ENCODE measurements around the gene HOXA2. TPM values are rescaled to one million over a fixed set of nuclear protein-coding genes. Genes with fewer than 3 reads are reported as not detected.

Gene HOXA2
- total and polyA plus RNA-seq, 2 of the 8 experiments (the other 6 are each of a cell fraction or from before 2014, with no cell fraction given): not detected

DNA sequence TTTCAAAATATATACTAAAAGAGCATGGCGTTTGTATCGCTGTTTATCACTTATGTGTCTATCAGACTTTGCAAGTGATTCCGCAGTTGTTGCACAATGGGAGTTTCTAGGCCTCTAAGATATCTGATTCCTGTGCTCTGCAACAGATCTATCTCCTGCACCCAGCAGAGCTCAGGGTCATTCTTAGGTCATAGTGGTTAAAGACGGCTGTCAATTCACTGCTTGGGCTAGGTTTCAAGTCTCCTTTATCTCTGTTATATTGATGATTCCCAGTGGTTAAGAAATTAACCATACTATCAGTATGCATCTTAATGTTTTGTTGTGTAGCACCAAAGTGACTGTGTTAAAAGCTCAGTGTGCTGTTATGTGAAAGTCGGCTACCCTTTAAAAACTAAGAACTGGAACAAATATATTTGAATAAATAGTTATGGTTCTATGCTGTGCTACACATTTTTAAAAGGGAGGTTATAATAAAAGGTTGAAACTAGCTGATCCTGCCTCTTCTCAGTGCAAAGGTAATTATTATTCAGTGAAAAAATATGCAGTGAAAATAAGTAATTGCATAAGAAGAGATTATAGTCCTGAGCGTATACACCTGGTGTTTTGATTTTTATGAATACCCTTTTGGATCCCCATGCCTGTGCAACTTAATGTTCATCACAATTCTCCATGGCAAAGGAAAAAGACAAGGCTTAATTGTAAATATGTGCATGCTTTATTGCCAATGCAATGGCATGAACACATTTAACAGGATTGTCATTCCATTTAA lies 30.7 kb downstream of the HOXA2 start:
- Histone ChIP-seq H3K9ac (replicated peaks in 1 of 4; ENCODE audit: extremely low read depth in 1 of 4, low read depth in 3 of 4, low read length in 3 of 4) (no peak overlapping the region), H2BK15ac (ENCODE audit: low read length) (no peak overlapping the region), H3K79me1 (ENCODE audit: low read depth, low read length) (no peaks in the 10 kb centered on the region), H3K27ac (ENCODE audit: low read depth, low read length) (no peak overlapping the region), H4K20me1 (replicated peaks in 1 of 2; ENCODE audit: control insufficient read depth in 1 of 2, insufficient read depth in 2 of 2, low read length in 2 of 2) (no peaks in the 10 kb centered on the region), H4K8ac (ENCODE audit: extremely low read depth, insufficient read depth, low read length) (no peak overlapping the region), H2BK5ac (ENCODE audit: low read depth, low read length) (no peak overlapping the region), H2AK5ac (ENCODE audit: low read depth, low read length) (no peak overlapping the region), H3K9me3 (ENCODE audit: insufficient read depth in 2 of 2, low read depth in 1 of 2, low read length in 1 of 2) (no peaks in the 10 kb centered on the region), H2BK120ac (replicated peaks; ENCODE audit: low read depth, low read length) (no peak overlapping the region), H3K14ac (ENCODE audit: insufficient read length) (no peak overlapping the region), H3K4me1 (replicated peaks in 1 of 4; ENCODE audit: control insufficient read depth in 3 of 4, insufficient read depth in 4 of 4, low read length in 3 of 4) (no peaks in the 10 kb centered on the region), H3K4me3 (ENCODE audit: extremely low read depth in 1 of 4, insufficient read depth in 2 of 4, low read depth in 3 of 4, low read length in 4 of 4) (no peak overlapping the region), H3K79me2 (ENCODE audit: control insufficient read depth in 1 of 2, insufficient read depth in 2 of 2, low read length in 2 of 2) (no peaks in the 10 kb centered on the region), H4K91ac (replicated peaks; ENCODE audit: insufficient read length, low read length) (no peak overlapping the region), H3K23me2 (ENCODE audit: low read depth, low read length) (no peaks in the 10 kb centered on the region), H3K4ac (replicated peaks; ENCODE audit: insufficient read length, low read depth, low read length) (no peak overlapping the region), H3K4me2 (ENCODE audit: insufficient read depth in 1 of 2, low read depth in 2 of 2, low read length in 2 of 2) (no peak overlapping the region), H2AFZ (ENCODE audit: low read length) (no peak overlapping the region), H2BK12ac (ENCODE audit: low read depth, low read length) (no peak overlapping the region), H3K18ac (ENCODE audit: extremely low read depth, low read length) (no peak overlapping the region), H3K36me3 (ENCODE audit: control insufficient read depth in 2 of 4, insufficient read depth in 4 of 4, low read length in 3 of 4) (no peaks in the 10 kb centered on the region), H2BK20ac (ENCODE audit: low read length) (no peak overlapping the region), H4K5ac (ENCODE audit: insufficient read length, low read depth, low read length) (no peak overlapping the region), H3K56ac (replicated peaks; ENCODE audit: insufficient read length, low read depth, low read length) (no peak overlapping the region), H3K27me3 (replicated peaks in 1 of 4; ENCODE audit: control insufficient read depth in 3 of 4, extremely low read depth in 1 of 4, insufficient read depth in 3 of 4, low read length in 3 of 4) (no peaks in the 10 kb centered on the region), H3K23ac (ENCODE audit: insufficient read length) (no peak overlapping the region)
- TF ChIP-seq EZH2 (IDR thresholded peaks at IDR 0.05; ENCODE audit: low read depth, low read length, severe bottlenecking) (no peak), ZNF274 (IDR thresholded peaks at IDR 0.05; ENCODE audit: borderline replicate concordance, extremely low read depth, low read length) (no peak), RFX5 (IDR thresholded peaks at IDR 0.05; ENCODE audit: borderline replicate concordance, low read depth, low read length) (no peak), CHD2 (IDR thresholded peaks at IDR 0.05; ENCODE audit: low read length) (no peak), RBBP5 (IDR thresholded peaks at IDR 0.05; ENCODE audit: borderline replicate concordance, low read depth, low read length) (no peak)
- ChIA-PET POLR2A (ENCODE audit: partially characterized antibody) (no interaction called here), CTCF (ENCODE audit: partially characterized antibody) (interaction anchor here (0.9 kb wide), 1 partner anchor 390 kb away, joined by 3 read pairs; no protein-coding TSS in a partner anchor)
- DNase-seq (ENCODE audit: low read depth in 1 of 2, low spot score in 2 of 2) (no peak), FAIRE-seq (no peak)
- WGBS, 2 experiments (ENCODE audit: extremely low coverage in 1 of 2, insufficient coverage in 1 of 2, insufficient read length in 1 of 2, insufficient replicate concordance in 2 of 2, low coverage in 1 of 2, low lambda C conversion rate in 2 of 2, missing lambda C conversion rate in 1 of 2): 92% methylated on average over 6 of the region's 6 CpGs; no CpG with 5 or more reads in 1 of the 2 experiments
